SK-N-SH treated with all-trans-retinoic acid at 6 μM for 48 hours (cell line): Measurements from ENCODE around the gene TDRD3.

Experiments used
- ATAC-seq: fragments of 200-7000 bp; cut with Tn5 transposase; 3 replicates; pipeline ENCODE4 v1.9.1; 2020; ENCODE audit warnings: mild to moderate bottlenecking, moderate library complexity
- ARNTL ChIP-seq: fragments of 450-650 bp; formaldehyde crosslinking; IDR thresholded peaks from 2 replicates; pipeline ENCODE4 v1.5.0; 2020; ENCODE audit warnings: low read depth, mild to moderate bottlenecking, moderate library complexity, borderline replicate concordance
- BACH2 ChIP-seq: fragments of 250-450 bp; sonication (Bioruptor Pico); IDR thresholded peaks from 2 replicates; pipeline ENCODE4 v1.9.0; 2021; ENCODE audit warnings: mild to moderate bottlenecking, borderline replicate concordance
- CSDC2 ChIP-seq: fragments of 250-450 bp; sonication (Bioruptor Pico); IDR thresholded peaks from 2 replicates; pipeline ENCODE4 v1.5.0; 2020; ENCODE audit warnings: mild to moderate bottlenecking, moderate library complexity
- ESRRG ChIP-seq: fragments of 250-450 bp; sonication (Bioruptor Pico); IDR thresholded peaks from 2 replicates; pipeline ENCODE4 v1.6.1; 2021; ENCODE audit warnings: mild to moderate bottlenecking
- GLIS3 ChIP-seq: fragments of 250-450 bp; sonication (Bioruptor Pico); IDR thresholded peaks from 2 replicates; pipeline ENCODE4 v1.5.0; 2020; ENCODE audit warnings: mild to moderate bottlenecking, moderate library complexity
- ISL1 ChIP-seq: fragments of 250-450 bp; sonication (Bioruptor Pico); IDR thresholded peaks from 2 replicates; pipeline ENCODE4 v2.1.2; 2022; ENCODE audit warnings: mild to moderate bottlenecking, moderate library complexity
- PATZ1 ChIP-seq: fragments of 250-450 bp; sonication (Bioruptor Pico); IDR thresholded peaks from 2 replicates; pipeline ENCODE4 v1.8.0; 2020; ENCODE audit warnings: mild to moderate bottlenecking, moderate library complexity, borderline replicate concordance
- PPARA ChIP-seq: fragments of 250-450 bp; sonication (Bioruptor Pico); IDR thresholded peaks from 2 replicates; pipeline ENCODE4 v1.5.0; 2020; ENCODE audit warnings: mild to moderate bottlenecking, borderline replicate concordance
- RARB ChIP-seq: fragments of 250-450 bp; sonication (Bioruptor Pico); IDR thresholded peaks from 2 replicates; pipeline ENCODE4 v1.8.0; 2021; ENCODE audit warnings: mild to moderate bottlenecking, moderate library complexity
- SNAI2 ChIP-seq: fragments of 250-450 bp; sonication (Bioruptor Pico); IDR thresholded peaks from 2 replicates; pipeline ENCODE4 v1.5.0; 2020; ENCODE audit warnings: mild to moderate bottlenecking, moderate library complexity
- TCF4 ChIP-seq: fragments of 250-450 bp; sonication (Bioruptor Pico); IDR thresholded peaks from 2 replicates; pipeline ENCODE4 v1.8.0; 2021; ENCODE audit warnings: mild to moderate bottlenecking, moderate library complexity, borderline replicate concordance
- TSHZ2 ChIP-seq: fragments of 250-450 bp; sonication (Bioruptor Pico); IDR thresholded peaks from 2 replicates; pipeline ENCODE4 v1.5.0; 2020; ENCODE audit warnings: mild to moderate bottlenecking, moderate library complexity
- ZC3H10 ChIP-seq: fragments of 250-450 bp; sonication (Bioruptor Pico); IDR thresholded peaks from 2 replicates; pipeline ENCODE4 v1.5.1; 2021; ENCODE audit warnings: mild to moderate bottlenecking, moderate library complexity
- ZFP3 ChIP-seq: fragments of 250-450 bp; sonication (Bioruptor Pico); IDR thresholded peaks from 2 replicates; pipeline ENCODE4 v1.5.0; 2020; ENCODE audit warnings: mild to moderate bottlenecking, moderate library complexity
- ZFP30 ChIP-seq: fragments of 450-650 bp; formaldehyde crosslinking; IDR thresholded peaks from 2 replicates; pipeline ENCODE4 v1.5.0; 2022; ENCODE audit warnings: mild to moderate bottlenecking, moderate library complexity
- ZNF565 ChIP-seq: fragments of 450-650 bp; formaldehyde crosslinking; conservative IDR thresholded peaks from 2 replicates; pipeline ENCODE4 v1.5.0; 2020; ENCODE audit warnings: low read depth, mild to moderate bottlenecking, moderate library complexity
- ZNF70 ChIP-seq: fragments of 450-650 bp; formaldehyde crosslinking; IDR thresholded peaks from 2 replicates; pipeline ENCODE4 v1.5.0; 2020; ENCODE audit warnings: mild to moderate bottlenecking, moderate library complexity
- ZNF8 ChIP-seq: fragments of 450-650 bp; formaldehyde crosslinking; IDR thresholded peaks from 2 replicates; pipeline ENCODE4 v1.5.0; 2020; ENCODE audit warnings: mild to moderate bottlenecking, moderate library complexity
- TF ChIP-seq, protein P1 (sequence below): fragments of 250-450 bp; sonication (Bioruptor Pico); IDR thresholded peaks from 2 replicates; pipeline ENCODE4 v1.5.1; 2020; ENCODE audit warnings: low read depth, mild to moderate bottlenecking, moderate library complexity

TDRD3 gene

DNA sequence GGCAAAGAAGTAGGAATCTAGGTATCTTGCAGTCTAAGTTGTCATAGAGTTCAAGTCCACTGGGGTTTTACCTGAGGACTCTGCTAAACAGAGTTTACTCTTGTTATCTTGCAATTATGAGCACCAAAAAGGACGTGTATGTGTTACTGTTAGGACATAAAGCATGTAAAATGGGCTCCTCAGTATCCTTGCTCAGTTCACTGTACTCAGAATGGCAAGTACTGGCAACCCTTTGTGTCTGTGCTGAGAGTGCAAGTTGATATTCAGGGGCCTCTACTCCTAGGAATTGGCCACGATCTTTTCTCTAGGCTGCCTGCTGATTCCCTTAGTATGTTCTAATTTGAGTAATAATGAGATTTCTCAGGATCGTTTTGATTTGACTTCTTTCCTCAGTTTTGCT is 13.3 kb downstream of the TDRD3 start (continued):
- TF ChIP-seq BACH2 (CRISPR knock-in tag) (no peak), TCF4 (CRISPR knock-in tag) (no peak), ZNF70 (CRISPR knock-in tag) (no peak), GLIS3 (CRISPR knock-in tag) (no peak), PPARA (CRISPR knock-in tag) (no peak), ZFP3 (no peak), ZNF565 (CRISPR knock-in tag) (no peak), ESRRG (no peak), CSDC2 (CRISPR knock-in tag) (no peak), SNAI2 (CRISPR knock-in tag) (no peak)
- TF ChIP-seq, protein P1, sequence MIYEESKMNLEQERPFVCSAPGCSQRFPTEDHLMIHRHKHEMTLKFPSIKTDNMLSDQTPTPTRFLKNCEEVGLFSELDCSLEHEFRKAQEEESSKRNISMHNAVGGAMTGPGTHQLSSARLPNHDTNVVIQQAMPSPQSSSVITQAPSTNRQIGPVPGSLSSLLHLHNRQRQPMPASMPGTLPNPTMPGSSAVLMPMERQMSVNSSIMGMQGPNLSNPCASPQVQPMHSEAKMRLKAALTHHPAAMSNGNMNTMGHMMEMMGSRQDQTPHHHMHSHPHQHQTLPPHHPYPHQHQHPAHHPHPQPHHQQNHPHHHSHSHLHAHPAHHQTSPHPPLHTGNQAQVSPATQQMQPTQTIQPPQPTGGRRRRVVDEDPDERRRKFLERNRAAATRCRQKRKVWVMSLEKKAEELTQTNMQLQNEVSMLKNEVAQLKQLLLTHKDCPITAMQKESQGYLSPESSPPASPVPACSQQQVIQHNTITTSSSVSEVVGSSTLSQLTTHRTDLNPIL (CRISPR knock-in tag): no peak

- no peak for ATAC-seq
Measured at GRCh38 chr13:60411464-60411863, 14.4 kb downstream of the TDRD3 start.

GRCh38 chr13:60411983-60412382 is 15.0 kb downstream of the TDRD3 start:
- TF ChIP-seq ZNF70 (CRISPR knock-in tag) (no peak), PATZ1 (CRISPR knock-in tag) (no peak), PPARA (CRISPR knock-in tag) (no peak), TSHZ2 (CRISPR knock-in tag) (no peak), ZC3H10 (CRISPR knock-in tag) (no peak), GLIS3 (CRISPR knock-in tag) (no peak), ESRRG (no peak), ZFP30 (no peak), ZNF8 (CRISPR knock-in tag) (no peak), CSDC2 (CRISPR knock-in tag) (no peak), ISL1 (CRISPR knock-in tag) (no peak), RARB (CRISPR knock-in tag) (no peak), ZNF565 (CRISPR knock-in tag) (no peak), TCF4 (CRISPR knock-in tag) (no peak)
- TF ChIP-seq, all 23 proteins: peak for 0
- ATAC-seq: no peak

More at GRCh38 chr13:60411464-60411863, 14.4 kb downstream of the TDRD3 start:
- TF ChIP-seq ZFP3: no peak
- no peak for TF ChIP-seq PATZ1 (CRISPR knock-in tag)
- no peak for TF ChIP-seq PPARA (CRISPR knock-in tag)
- no peak for TF ChIP-seq ZNF565 (CRISPR knock-in tag)
- no peak for TF ChIP-seq GLIS3 (CRISPR knock-in tag)
- no peak for TF ChIP-seq BACH2 (CRISPR knock-in tag)
- no peak for TF ChIP-seq ZNF70 (CRISPR knock-in tag)
- TF ChIP-seq, all 23 proteins: peak for 0

- no peak for ATAC-seq
- no peak for TF ChIP-seq ZNF565 (CRISPR knock-in tag)
- TF ChIP-seq ISL1 (CRISPR knock-in tag): no peak
- no peak for TF ChIP-seq ZNF70 (CRISPR knock-in tag)
- TF ChIP-seq TSHZ2 (CRISPR knock-in tag): no peak
- no peak for TF ChIP-seq ZFP30
- TF ChIP-seq PATZ1 (CRISPR knock-in tag): no peak
- no peak for TF ChIP-seq ARNTL (CRISPR knock-in tag)
- no peak for TF ChIP-seq TCF4 (CRISPR knock-in tag)
- TF ChIP-seq GLIS3 (CRISPR knock-in tag): no peak
- no peak for TF ChIP-seq ZC3H10 (CRISPR knock-in tag)
Measured at GRCh38 chr13:60412909-60413616, 16.0 kb downstream of the TDRD3 start.
